NCI-H1048 (cell line): Measurements from ENCODE around the gene MEF2A.

Experiments
- DNase-seq: peaks from one replicate; lab custom pipeline; 2025; lab: John Stamatoyannopoulos, UW

MEF2A gene

DNA sequence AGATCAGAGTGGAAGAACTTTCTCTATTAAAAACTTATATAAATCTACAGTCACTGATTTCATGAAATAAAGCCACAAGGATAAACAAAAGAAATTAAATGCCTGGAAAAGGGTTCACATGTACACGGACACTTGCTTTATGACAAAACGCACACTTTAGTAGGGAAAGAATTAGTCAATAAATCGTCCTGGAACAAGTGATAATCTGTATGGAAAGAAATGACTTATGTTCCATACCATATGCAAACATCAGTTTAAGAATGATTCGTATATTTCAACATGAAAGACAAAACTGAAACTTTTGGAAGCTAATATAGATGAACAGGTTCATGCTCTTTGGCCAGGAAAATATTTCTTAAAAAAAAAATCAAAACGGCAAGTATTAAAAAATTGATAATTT is 40.2 kb downstream of the MEF2A start:
- no peak for DNase-seq

GRCh38 chr15:99606646-99607045 is 40.9 kb downstream of the MEF2A start:
- no peak for DNase-seq

GRCh38 chr15:99613481-99613880 is 47.7 kb downstream of the MEF2A start:
- DNase-seq: no peak

DNA sequence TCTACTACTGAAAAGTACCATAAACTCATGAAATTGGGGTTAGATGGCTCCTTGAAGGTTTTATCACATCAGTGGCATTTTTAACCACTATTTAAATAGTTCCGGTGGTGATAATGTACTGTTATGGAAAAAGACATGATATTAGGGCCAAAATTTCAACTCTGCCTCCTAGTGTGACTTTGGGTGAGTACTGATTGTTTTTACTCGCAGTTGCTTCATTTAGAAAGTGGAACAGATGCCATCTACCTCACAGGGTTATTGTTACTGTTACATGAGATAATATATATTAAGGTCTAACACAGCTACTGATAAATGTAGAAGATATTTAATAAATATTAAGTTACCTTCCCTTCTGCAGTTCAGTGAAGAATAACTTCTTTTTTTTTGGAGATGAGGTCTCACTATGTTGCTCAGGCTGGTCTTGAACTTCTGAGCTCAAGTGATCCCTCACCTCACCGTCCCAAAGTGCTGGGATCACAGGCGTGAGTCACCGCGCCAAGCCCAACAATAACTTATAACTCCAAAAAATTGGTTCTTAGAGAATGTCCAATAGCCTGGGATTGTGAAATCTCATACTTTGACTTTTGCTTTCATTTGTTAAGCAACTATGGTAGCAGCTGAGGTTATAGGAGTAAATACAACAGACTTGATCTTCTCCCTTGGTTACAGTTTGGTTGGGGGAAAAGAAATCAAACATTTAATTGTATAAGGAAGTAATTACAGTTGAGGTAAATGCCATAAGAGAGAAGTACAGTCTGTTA is 48.3 kb downstream of the MEF2A start:
- DNase-seq: no peak

GRCh38 chr15:99614749-99615288 is 49.0 kb downstream of the MEF2A start:
- no peak for DNase-seq

GRCh38 chr15:99615460-99615859 is 49.7 kb downstream of the MEF2A start:
- no peak for DNase-seq

DNA sequence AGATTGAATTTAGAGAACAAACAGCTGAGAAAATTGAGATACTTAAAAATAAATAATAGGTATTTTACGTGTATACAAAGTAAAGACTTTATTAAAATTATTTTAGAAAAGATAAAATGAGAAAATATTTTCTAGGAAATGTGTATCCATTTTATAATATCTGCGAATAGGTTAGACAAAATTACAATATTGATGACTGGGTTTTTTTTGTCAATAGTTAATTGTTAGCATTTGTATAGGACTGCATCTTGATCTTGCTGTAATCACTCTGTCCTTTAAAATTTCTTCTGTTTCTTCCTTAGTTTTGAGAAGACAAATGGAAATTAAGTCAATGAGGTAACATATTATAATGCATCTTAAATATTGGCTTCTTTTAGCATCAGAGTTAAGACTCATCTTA is 50.3 kb downstream of the MEF2A start:
- DNase-seq: no peak

DNA sequence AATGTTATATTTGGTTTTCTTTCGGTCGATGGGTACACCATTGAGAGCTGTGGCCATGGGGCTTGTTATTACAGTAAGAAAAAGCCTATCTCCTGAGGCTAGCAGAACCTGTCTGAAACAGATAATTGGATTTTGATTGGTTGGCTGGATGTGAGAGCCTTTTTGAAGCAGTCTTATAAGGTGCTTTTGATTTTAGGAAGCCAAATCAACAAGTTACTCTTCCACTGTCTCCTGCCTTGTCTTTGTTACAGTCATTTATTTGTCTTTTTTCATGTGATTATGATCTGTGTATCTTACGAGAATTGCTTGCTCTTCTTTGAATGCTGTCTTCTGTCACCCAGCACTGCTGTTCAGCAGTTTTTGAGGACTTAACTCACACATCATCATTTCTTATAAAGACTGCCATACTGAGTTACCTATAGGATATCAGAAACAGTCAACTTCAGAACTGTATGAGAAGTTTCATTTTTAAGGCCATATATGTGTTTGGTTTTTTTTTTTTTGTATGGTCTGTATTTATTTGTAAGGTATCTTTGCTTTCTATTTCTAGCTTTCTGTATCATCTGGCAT is 51.1 kb downstream of the MEF2A start:
- no peak for DNase-seq

GRCh38 chr15:99618941-99619411 is 53.2 kb downstream of the MEF2A start:
- no peak for DNase-seq

DNA sequence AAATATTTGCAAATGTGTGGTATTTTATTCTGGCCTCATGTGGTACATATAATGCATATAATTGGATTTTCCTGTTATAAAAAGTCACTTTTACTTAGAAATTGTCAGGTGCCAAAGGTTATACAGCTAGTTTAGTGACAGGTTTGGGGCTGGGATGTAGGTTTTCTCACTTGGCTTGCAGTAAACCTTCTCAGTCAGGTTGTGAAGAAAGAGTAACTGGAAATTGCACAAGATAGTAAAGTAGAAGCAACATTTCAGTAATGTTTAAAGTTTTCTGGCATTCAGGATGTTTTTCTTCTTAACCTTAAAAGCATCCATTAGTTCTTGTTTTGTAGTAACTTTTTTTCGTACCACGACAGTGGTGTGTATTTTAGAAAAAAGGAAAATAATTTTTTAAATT is 53.9 kb downstream of the MEF2A start:
- DNase-seq: no peak

- DNase-seq: no peak
These were observed 54.4 kb downstream of the MEF2A start for GRCh38 chr15:99620178-99620577.

GRCh38 chr15:99621767-99622166 is 56.0 kb downstream of the MEF2A start:
- DNase-seq: no peak

DNA sequence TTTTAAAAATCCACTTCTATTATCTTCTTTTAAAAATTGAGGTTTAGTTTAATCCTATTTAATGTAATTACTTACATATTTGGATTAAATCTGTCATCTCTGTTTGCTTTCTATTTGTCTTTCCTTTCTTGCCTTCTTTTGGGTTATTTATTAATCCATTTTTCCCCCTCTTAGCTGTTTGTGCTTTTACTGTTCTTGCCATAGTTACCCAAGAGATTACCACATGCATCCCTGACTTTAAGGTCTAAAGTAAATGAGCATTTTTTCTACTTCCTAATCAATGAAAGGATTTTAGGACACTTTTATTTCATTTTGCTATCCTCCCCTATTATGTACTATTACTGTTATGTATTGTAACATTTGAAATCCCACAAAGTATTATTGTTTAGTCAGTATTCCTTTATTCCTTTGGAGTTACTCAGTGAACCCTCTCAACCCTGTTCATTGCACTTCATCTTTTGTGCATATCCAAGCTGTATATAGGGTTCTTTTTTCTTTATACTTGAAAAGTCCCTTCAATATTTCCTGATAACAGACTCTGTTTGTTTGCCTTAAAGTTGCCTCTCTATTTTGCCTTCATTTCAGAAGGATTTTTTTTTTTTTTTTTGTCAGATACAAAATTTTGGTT is 62.7 kb downstream of the MEF2A start:
- no peak for DNase-seq

DNA sequence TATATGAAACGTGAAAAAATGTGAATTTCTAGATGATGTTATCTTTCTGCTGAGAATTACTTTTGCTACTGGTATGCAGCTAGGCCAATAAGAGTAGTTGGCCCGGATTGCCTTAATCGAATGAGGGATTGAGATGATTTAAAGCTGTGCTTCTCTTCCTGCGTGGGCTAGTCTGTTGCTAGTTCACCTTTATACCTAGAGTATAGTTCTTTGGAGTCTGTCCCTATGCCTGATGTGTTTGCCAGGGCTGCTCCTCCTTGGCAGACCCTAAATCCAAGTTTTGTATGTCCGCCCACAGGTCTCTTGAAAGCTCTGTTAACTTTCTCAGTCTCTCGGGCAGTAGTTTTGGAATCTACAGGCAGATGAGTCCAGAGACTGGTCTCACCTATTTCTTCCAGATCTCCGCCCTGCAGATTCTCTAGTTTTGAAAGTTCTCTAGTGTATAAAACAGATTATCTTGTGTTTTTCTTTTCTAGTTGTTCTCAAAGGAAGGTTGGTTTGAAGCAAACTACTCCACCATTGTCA is 64.9 kb downstream of the MEF2A start:
- no peak for DNase-seq

GRCh38 chr15:99631255-99631654 is 65.5 kb downstream of the MEF2A start:
- DNase-seq: no peak

DNA sequence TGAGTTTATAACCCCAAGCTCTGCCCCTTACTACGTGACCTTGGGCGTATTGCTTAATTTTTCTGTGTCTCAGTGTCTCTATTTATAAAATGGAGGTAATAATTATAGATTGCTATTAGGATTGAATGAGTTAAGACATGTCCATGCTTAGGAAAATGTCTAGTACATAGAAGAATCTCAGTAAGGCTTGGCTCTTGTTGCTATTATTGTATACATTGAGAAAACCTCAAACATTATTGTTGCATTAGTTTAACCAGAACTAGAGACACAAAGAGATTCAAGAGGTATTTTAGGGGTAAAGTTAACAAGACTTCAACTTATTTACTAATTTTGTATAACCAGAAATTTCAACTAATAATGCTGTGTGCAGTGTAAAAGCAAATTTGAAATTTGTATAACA is 66.7 kb downstream of the MEF2A start:
- DNase-seq: no peak

GRCh38 chr15:99633655-99634054 is 67.9 kb downstream of the MEF2A start:
- DNase-seq: no peak

- DNase-seq: no peak
These were observed 68.8 kb downstream of the MEF2A start for GRCh38 chr15:99634576-99634975.

GRCh38 chr15:99635145-99635544 is 69.4 kb downstream of the MEF2A start:
- no peak for DNase-seq

GRCh38 chr15:99635794-99636193 is 70.0 kb downstream of the MEF2A start:
- DNase-seq: no peak

- DNase-seq: no peak
These were observed 79.2 kb downstream of the MEF2A start for GRCh38 chr15:99644913-99645542.

DNA sequence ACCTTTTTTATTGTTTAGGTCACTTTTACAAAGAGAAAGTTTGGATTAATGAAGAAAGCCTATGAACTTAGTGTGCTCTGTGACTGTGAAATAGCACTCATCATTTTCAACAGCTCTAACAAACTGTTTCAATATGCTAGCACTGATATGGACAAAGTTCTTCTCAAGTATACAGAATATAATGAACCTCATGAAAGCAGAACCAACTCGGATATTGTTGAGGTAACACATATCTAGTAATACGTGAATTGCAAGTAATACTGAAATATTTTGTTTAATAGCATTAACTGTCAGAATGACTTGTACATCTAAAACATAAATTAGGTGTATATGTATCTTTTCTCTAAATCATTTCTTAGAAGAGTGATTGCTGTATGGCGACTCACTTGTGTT is 79.8 kb downstream of the MEF2A start:
- DNase-seq: no peak
